HEK293 (cell line): ENCODE measurements around the gene ZBED4.

Experiments used
- MEIS1 ChIP-seq: sonication (generic); formaldehyde crosslinking; IDR thresholded peaks from 2 replicates; pipeline ENCODE4 v1.8.1; 2022; ENCODE audit warnings: missing genetic modification reagents, mild to moderate bottlenecking, borderline replicate concordance
- REST ChIP-seq: fragments of 450-650 bp; formaldehyde crosslinking; IDR thresholded peaks from 2 replicates; pipeline ENCODE4 v1.5.1; 2016; ENCODE audit warnings: missing biosample characterization, missing genetic modification characterization
- ZBTB26 ChIP-seq: fragments of 450-650 bp; formaldehyde crosslinking; optimal IDR thresholded peaks from 2 replicates; pipeline ENCODE3; 2016; ENCODE audit warnings: missing biosample characterization, mild to moderate bottlenecking, missing genetic modification characterization
- ZBTB48 ChIP-seq: fragments of 450-650 bp; formaldehyde crosslinking; IDR thresholded peaks from 2 replicates; pipeline ENCODE4 v1.5.1; 2016; ENCODE audit warnings: missing biosample characterization, missing genetic modification characterization
- ZNF274 ChIP-seq, 2 experiments: fragments of 200-500 bp in 1 of 2; fragments of 450-650 bp in 1 of 2; sonication (Bioruptor generic) in 1 of 2; formaldehyde crosslinking in 1 of 2; IDR thresholded peaks; 2 replicates each; pipeline versions ENCODE4 v1.5.1 to v1.6.1; 2014 to 2016; ENCODE audit warnings: borderline replicate concordance in 1 of 2, inconsistent platforms in 1 of 2, low read length in 1 of 2, missing biosample characterization in 1 of 2, missing genetic modification characterization in 1 of 2
- ZNF280D ChIP-seq: fragments of 450-650 bp; formaldehyde crosslinking; IDR thresholded peaks from 2 replicates; pipeline ENCODE4 v1.5.1; 2016; ENCODE audit warnings: missing biosample characterization, missing genetic modification characterization
- ZNF623 ChIP-seq: fragments of 450-650 bp; formaldehyde crosslinking; IDR thresholded peaks from 2 replicates; pipeline ENCODE4 v1.5.1; 2016; ENCODE audit warnings: missing biosample characterization, missing genetic modification characterization

GRCh38 chr22:49881856-49882255 is 28.2 kb downstream of the ZBED4 start:
- TF ChIP-seq ZNF274 (IDR thresholded peaks at IDR 0.05; ENCODE audit: low read length) (no peak), ZNF274 (tag by site-specific recombination; IDR thresholded peaks at IDR 0.05; ENCODE audit: borderline replicate concordance) (no peak), MEIS1 (no peak), REST (no peak), ZBTB48 (tag by site-specific recombination) (no peak), ZNF623 (tag by site-specific recombination) (no peak), ZNF280D (tag by site-specific recombination) (no peak), ZBTB26 (tag by site-specific recombination) (no peak)
